GM12891 (cell line): Measurements from ENCODE around the gene PHYH.
"Not testable (repeated sequence)": the region's sequence is repeated elsewhere in the genome, so short reads cannot be mapped to it uniquely, and the experiment has no call there.

Source experiments
- DNase-seq: peaks from one replicate; pipeline ENCODE4 v3.0.0; 2011; ENCODE audit warnings: low spot score; ENCODE audit not compliant: insufficient read length
- FAIRE-seq: peaks from 2 replicates; lab custom pipeline; 2011; peaks lifted over from hg19 to GRCh38; lab: Jason Lieb, UNC
- PAX5 ChIP-seq: IDR thresholded peaks from 2 replicates; pipeline ENCODE4 v1.6.1; 2011; ENCODE audit warnings: low read length, moderate library complexity, mild to moderate bottlenecking; ENCODE audit not compliant: insufficient read depth, severe bottlenecking
- POLR2A ChIP-seq: IDR thresholded peaks from 2 replicates; pipeline ENCODE4 v1.6.1; 2011; ENCODE audit warnings: low read depth, low read length, control low read depth
- POLR2AphosphoS5 ChIP-seq: IDR thresholded peaks from 2 replicates; pipeline ENCODE4 v1.6.1; 2011; ENCODE audit warnings: low read depth, low read length, control low read depth
- POU2F2 ChIP-seq: IDR thresholded peaks from 2 replicates; pipeline ENCODE4 v1.6.1; 2011; ENCODE audit warnings: low read depth, mild to moderate bottlenecking, control low read depth, low read length, moderate library complexity
- SPI1 ChIP-seq: IDR thresholded peaks from 2 replicates; pipeline ENCODE4 v1.6.1; 2011; ENCODE audit warnings: low read depth, low read length, control low read depth
- TAF1 ChIP-seq: IDR thresholded peaks from 2 replicates; pipeline ENCODE4 v1.6.1; 2011; ENCODE audit warnings: low read depth, low read length, control low read depth

PHYH gene

GRCh38 chr10:13256627-13257026, 43.2 kb downstream of the PHYH start:
- no peak for DNase-seq

GRCh38 chr10:13253726-13254125, 46.1 kb downstream of the PHYH start:
- no peak for FAIRE-seq
- DNase-seq, result no peak
- TF ChIP-seq POLR2A, result no peak
- TF ChIP-seq POLR2AphosphoS5, result no peak

More at GRCh38 chr10:13256627-13257026, 43.2 kb downstream of the PHYH start:
- TF ChIP-seq POLR2AphosphoS5, result no peak
- no peak for TF ChIP-seq TAF1
- no peak for TF ChIP-seq POLR2A
- TF ChIP-seq PAX5, result no peak
- TF ChIP-seq SPI1, result no peak
- FAIRE-seq, result no peak

- no peak for DNase-seq
- no peak for FAIRE-seq
- TF ChIP-seq POLR2A (no peak), PAX5 (no peak), SPI1 (no peak), TAF1 (no peak), POU2F2 (no peak), POLR2AphosphoS5 (no peak)
Observed at GRCh38 chr10:13247784-13248183, 52.1 kb downstream of the PHYH start.

- DNase-seq (no peak), FAIRE-seq (no peak)
- TF ChIP-seq TAF1 (no peak), POLR2AphosphoS5 (no peak), SPI1 (no peak), POU2F2 (no peak), PAX5 (no peak), POLR2A (no peak)
Observed at GRCh38 chr10:13247246-13247645, 52.6 kb downstream of the PHYH start.

GRCh38 chr10:13242260-13242659, 57.6 kb downstream of the PHYH start:
- DNase-seq, result not testable (repeated sequence)

GRCh38 chr10:13241613-13242012, 58.3 kb downstream of the PHYH start:
- DNase-seq, result no peak
- TF ChIP-seq POU2F2 (no peak), POLR2AphosphoS5 (no peak), PAX5 (no peak), POLR2A (no peak), SPI1 (no peak), TAF1 (no peak)
- no peak for FAIRE-seq

More at GRCh38 chr10:13242260-13242659, 57.6 kb downstream of the PHYH start:
- FAIRE-seq, result not testable (repeated sequence)

GRCh38 chr10:13239923-13240322, 59.9 kb downstream of the PHYH start:
- DNase-seq, result no peak
- no peak for TF ChIP-seq POLR2AphosphoS5
- TF ChIP-seq POLR2A, result no peak
- no peak for TF ChIP-seq SPI1
- no peak for TF ChIP-seq POU2F2
- no peak for TF ChIP-seq TAF1
- no peak for TF ChIP-seq PAX5
- FAIRE-seq, result no peak

GRCh38 chr10:13238271-13239077, 61.4 kb downstream of the PHYH start:
- DNase-seq (no peak), FAIRE-seq (no peak)
- TF ChIP-seq POU2F2 (no peak), PAX5 (no peak), POLR2A (no peak), SPI1 (no peak), TAF1 (no peak), POLR2AphosphoS5 (no peak)

- TF ChIP-seq POU2F2 (no peak), TAF1 (no peak)
- no peak for DNase-seq
- no peak for FAIRE-seq
Observed at GRCh38 chr10:13236638-13237037, 63.2 kb downstream of the PHYH start.

GRCh38 chr10:13234736-13235135, 65.1 kb downstream of the PHYH start:
- not testable (repeated sequence) for DNase-seq, FAIRE-seq

- no peak for TF ChIP-seq TAF1
- no peak for TF ChIP-seq POLR2A
- no peak for TF ChIP-seq POU2F2
- no peak for TF ChIP-seq POLR2AphosphoS5
- TF ChIP-seq PAX5, result no peak
- TF ChIP-seq SPI1, result no peak
- no peak for FAIRE-seq
- no peak for DNase-seq
Observed at GRCh38 chr10:13234172-13234571, 65.7 kb downstream of the PHYH start, which contains the start of gene UCMA. TSS of gene UCMA (minus strand) at chr10:13234374. CDS start at chr10:13234258, 116 bp downstream.

- FAIRE-seq, result no peak
- TF ChIP-seq POLR2A, result no peak
- TF ChIP-seq POLR2AphosphoS5, result no peak
- TF ChIP-seq SPI1, result no peak
- TF ChIP-seq POU2F2, result no peak
- no peak for TF ChIP-seq TAF1
- no peak for TF ChIP-seq PAX5
- no peak for DNase-seq
Observed at GRCh38 chr10:13233358-13233757, 66.5 kb downstream of the PHYH start.
